MM.1S (cell line): Measurements from ENCODE around the gene NUDT21.

Source experiments
- CTCF ChIP-seq: fragments of 300-600 bp; sonication (generic); IDR thresholded peaks from 2 replicates; pipeline ENCODE4 v1.5.1; 2016; ENCODE audit warnings: antibody characterized with exemption, low read length, mixed read lengths
- EZH2 ChIP-seq: fragments of 300-600 bp; sonication (generic); optimal IDR thresholded peaks from 2 replicates; pipeline ENCODE3; 2017; ENCODE audit warnings: low read depth, mild to moderate bottlenecking, antibody characterized with exemption, low read length, mixed read lengths
- EZH2phosphoT487 ChIP-seq: fragments of 300-600 bp; sonication (generic); IDR thresholded peaks from 2 replicates; pipeline ENCODE4 v1.6.1; 2018; ENCODE audit warnings: antibody characterized with exemption, low read length

- TF ChIP-seq CTCF (no peak), EZH2 (no peak), EZH2phosphoT487 (no peak)
Observed at GRCh38 chr16:56493815-56494214, 42.7 kb upstream of the NUDT21 start.
